Measurements from ENCODE around the gene PSMD14.

The PSMD14 gene

DNA sequence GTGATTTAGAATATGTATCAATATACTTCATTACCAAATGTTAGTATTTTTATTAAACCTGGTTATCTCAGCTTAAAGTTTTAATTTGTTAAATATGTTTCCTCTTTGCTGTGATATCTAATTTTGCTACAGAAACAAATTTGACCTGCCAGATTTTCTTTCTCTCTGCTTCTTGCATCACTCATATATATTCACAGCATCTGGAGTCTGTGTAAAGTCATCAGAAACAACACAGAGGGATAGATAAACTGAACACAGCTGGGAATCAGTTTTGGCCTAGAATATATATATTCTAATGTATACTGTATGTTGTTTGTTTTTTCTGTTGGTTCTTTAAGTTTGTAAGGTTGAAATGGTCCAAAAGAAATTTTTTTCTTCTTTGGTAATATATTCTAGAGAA is 8.5 kb downstream of the PSMD14 start:
- Histone ChIP-seq H3K27me3 (no peaks in the 10 kb centered on the region), H3K4me1 (ENCODE audit: control insufficient read depth in 1 of 2, insufficient read depth in 1 of 2, low read depth in 1 of 2, low read length in 1 of 2) (peaks cover 0 to 14% of the 10 kb centered on the region in 2 experiments), H3K9me3 (no peaks in the 10 kb centered on the region), H3K27ac (no peak overlapping the region), H3K36me3 (no peaks in the 10 kb centered on the region), H3K4me3 (ENCODE audit: low read depth in 1 of 2, low read length in 1 of 2) (no peak overlapping the region)
- no peak for TF ChIP-seq CTCF (IDR thresholded peaks at IDR 0.05)

- no peaks in the 10 kb centered on the region for H3K27me3 ChIP-seq
- no peak overlapping the region for H3K4me3 ChIP-seq (ENCODE audit: low read depth in 1 of 2, low read length in 1 of 2)
- H3K9me3 ChIP-seq, result no peaks in the 10 kb centered on the region
- H3K36me3 ChIP-seq, result peaks cover 7% of the 10 kb centered on the region
- H3K27ac ChIP-seq, result no peak overlapping the region
- peaks cover 0 to 9% of the 10 kb centered on the region in 2 experiments for H3K4me1 ChIP-seq (ENCODE audit: control insufficient read depth in 1 of 2, insufficient read depth in 1 of 2, low read depth in 1 of 2, low read length in 1 of 2)
- no peak for TF ChIP-seq CTCF (IDR thresholded peaks at IDR 0.05)
Observed at GRCh38 chr2:161321944-161322648, 13.9 kb downstream of the PSMD14 start.

DNA sequence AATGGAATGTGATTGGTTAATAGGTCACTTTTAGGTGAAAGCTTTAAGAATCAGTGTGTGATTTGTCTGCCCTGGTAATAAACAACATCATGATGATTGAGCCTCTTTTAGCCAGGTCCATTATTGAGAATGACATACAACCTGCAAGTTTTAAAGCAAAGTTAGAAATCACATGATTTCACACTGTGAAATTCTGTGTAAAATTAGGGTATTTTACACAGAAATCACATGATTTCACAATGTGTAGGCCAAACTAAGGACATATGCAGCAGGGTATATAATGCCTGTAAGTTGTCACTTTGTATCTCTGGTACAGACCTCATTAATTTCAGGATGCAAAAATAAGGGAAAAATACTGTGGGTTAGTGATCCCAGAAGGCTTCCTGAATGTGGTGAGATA is 16.7 kb downstream of the PSMD14 start:
- H3K36me3 ChIP-seq, result peaks cover 7% of the 10 kb centered on the region
- TF ChIP-seq CTCF (IDR thresholded peaks at IDR 0.05), result no peak

GRCh38 chr2:161327582-161327981 is 19.4 kb downstream of the PSMD14 start:
- Histone ChIP-seq H3K36me3 (peaks cover 7% of the 10 kb centered on the region), H3K4me3 (ENCODE audit: low read depth in 1 of 2, low read length in 1 of 2) (no peak overlapping the region), H3K27ac (no peak overlapping the region), H3K27me3 (no peaks in the 10 kb centered on the region), H3K4me1 (ENCODE audit: control insufficient read depth in 1 of 2, insufficient read depth in 1 of 2, low read depth in 1 of 2, low read length in 1 of 2) (no peaks in the 10 kb centered on the region), H3K9me3 (no peaks in the 10 kb centered on the region)
- no peak for TF ChIP-seq CTCF (IDR thresholded peaks at IDR 0.05)

More for the DNA sequence above, 16.7 kb downstream of the PSMD14 start:
- H3K4me1 ChIP-seq (ENCODE audit: control insufficient read depth in 1 of 2, insufficient read depth in 1 of 2, low read depth in 1 of 2, low read length in 1 of 2), result no peaks in the 10 kb centered on the region
- H3K27me3 ChIP-seq, result no peaks in the 10 kb centered on the region
- no peak overlapping the region for H3K27ac ChIP-seq
- H3K9me3 ChIP-seq, result no peaks in the 10 kb centered on the region
- no peak overlapping the region for H3K4me3 ChIP-seq (ENCODE audit: low read depth in 1 of 2, low read length in 1 of 2)

GRCh38 chr2:161332371-161332967 is 24.2 kb downstream of the PSMD14 start:
- H3K36me3 ChIP-seq, result no peaks in the 10 kb centered on the region

More at GRCh38 chr2:161332371-161332967, 24.2 kb downstream of the PSMD14 start:
- H3K27me3 ChIP-seq, result no peaks in the 10 kb centered on the region
- TF ChIP-seq CTCF (IDR thresholded peaks at IDR 0.05), result no peak
- no peaks in the 10 kb centered on the region for H3K9me3 ChIP-seq
- H3K4me3 ChIP-seq (ENCODE audit: low read depth in 1 of 2, low read length in 1 of 2), result no peak overlapping the region
- no peak overlapping the region for H3K27ac ChIP-seq
- no peaks in the 10 kb centered on the region for H3K4me1 ChIP-seq (ENCODE audit: control insufficient read depth in 1 of 2, insufficient read depth in 1 of 2, low read depth in 1 of 2, low read length in 1 of 2)
